Osteoblast (primary cell): ENCODE results near the gene NDOR1. TPM values are rescaled to one million over a fixed set of nuclear protein-coding genes. Genes with fewer than 3 reads are reported as not detected.

Experiments
- DNase-seq: peaks from one replicate; pipeline ENCODE4 v3.0.0; 2011; ENCODE audit warnings: low spot score, mixed read lengths; ENCODE audit not compliant: insufficient read length; ENCODE audit errors: missing footprints
- H2AFZ ChIP-seq: 2 replicates; pipeline ENCODE4 v1.6.0; 2011; ENCODE audit warnings: mild to moderate bottlenecking, low read length
- H3K27ac ChIP-seq: 2 replicates; pipeline ENCODE4 v1.5.1; 2011; ENCODE audit warnings: mild to moderate bottlenecking, low read depth, low read length, moderate library complexity
- H3K27me3 ChIP-seq: 2 replicates; pipeline ENCODE4 v1.6.0; 2012; ENCODE audit warnings: mild to moderate bottlenecking, control low read depth, inconsistent platforms, low read length, moderate library complexity; ENCODE audit not compliant: insufficient read depth
- H3K36me3 ChIP-seq: 2 replicates; pipeline ENCODE4 v1.5.1; 2011; ENCODE audit warnings: mild to moderate bottlenecking, low read length, control low read depth, moderate library complexity; ENCODE audit not compliant: insufficient read depth
- H3K4me1 ChIP-seq: 2 replicates; pipeline ENCODE4 v1.5.1; 2011; ENCODE audit warnings: mild to moderate bottlenecking, low read length, control low read depth, moderate library complexity; ENCODE audit not compliant: insufficient read depth
- H3K4me2 ChIP-seq: 2 replicates; pipeline ENCODE4 v1.6.0; 2011; ENCODE audit warnings: mild to moderate bottlenecking, low read length; ENCODE audit not compliant: insufficient read depth
- H3K4me3 ChIP-seq: fragments of 200-600 bp; sonication (generic); 3 replicates; pipeline ENCODE4 v1.5.1; 2012; ENCODE audit warnings: mild to moderate bottlenecking, low read length, inconsistent platforms; ENCODE audit not compliant: insufficient read depth
- H3K79me2 ChIP-seq: 2 replicates; pipeline ENCODE4 v1.6.0; 2012; ENCODE audit warnings: mild to moderate bottlenecking, low read length, control low read depth, inconsistent platforms; ENCODE audit not compliant: insufficient read depth
- H3K9me3 ChIP-seq: 2 replicates; pipeline ENCODE4 v1.5.1; 2011; ENCODE audit warnings: low read depth, low read length, control low read depth
- H4K20me1 ChIP-seq: 2 replicates; pipeline ENCODE4 v1.6.0; 2012; ENCODE audit warnings: mild to moderate bottlenecking, low read length, control low read depth; ENCODE audit not compliant: insufficient read depth
- total RNA-seq: library from RNA; depleted of rRNA; stranded (reverse); fragments of >200 nt; gene quantifications from 2 replicates; pipeline ENCODE4 v1.2.3, GENCODE V29; 2012
- TF ChIP-seq, protein P1 (sequence below): IDR thresholded peaks from 2 replicates; pipeline ENCODE4 v1.5.1; 2011; ENCODE audit warnings: mild to moderate bottlenecking, low read depth, low read length, moderate library complexity; ENCODE audit errors: extremely low read depth

Gene NDOR1
- total RNA-seq, 1 donor: 6.2 TPM

- Histone ChIP-seq H3K4me1 (peaks cover 18% of the 10 kb centered on the region), H3K27ac (peak overlapping the region; percentile 86), H3K4me2 (peak overlapping the region; percentile 87), H3K9me3 (no peaks in the 10 kb centered on the region), H3K36me3 (no peaks in the 10 kb centered on the region), H3K4me3 (peak overlapping the region; percentile 90), H2AFZ (peak overlapping the region; percentile 91), H3K79me2 (no peaks in the 10 kb centered on the region), H4K20me1 (no peaks in the 10 kb centered on the region), H3K27me3 (no peaks in the 10 kb centered on the region)
- TF ChIP-seq, protein P1, sequence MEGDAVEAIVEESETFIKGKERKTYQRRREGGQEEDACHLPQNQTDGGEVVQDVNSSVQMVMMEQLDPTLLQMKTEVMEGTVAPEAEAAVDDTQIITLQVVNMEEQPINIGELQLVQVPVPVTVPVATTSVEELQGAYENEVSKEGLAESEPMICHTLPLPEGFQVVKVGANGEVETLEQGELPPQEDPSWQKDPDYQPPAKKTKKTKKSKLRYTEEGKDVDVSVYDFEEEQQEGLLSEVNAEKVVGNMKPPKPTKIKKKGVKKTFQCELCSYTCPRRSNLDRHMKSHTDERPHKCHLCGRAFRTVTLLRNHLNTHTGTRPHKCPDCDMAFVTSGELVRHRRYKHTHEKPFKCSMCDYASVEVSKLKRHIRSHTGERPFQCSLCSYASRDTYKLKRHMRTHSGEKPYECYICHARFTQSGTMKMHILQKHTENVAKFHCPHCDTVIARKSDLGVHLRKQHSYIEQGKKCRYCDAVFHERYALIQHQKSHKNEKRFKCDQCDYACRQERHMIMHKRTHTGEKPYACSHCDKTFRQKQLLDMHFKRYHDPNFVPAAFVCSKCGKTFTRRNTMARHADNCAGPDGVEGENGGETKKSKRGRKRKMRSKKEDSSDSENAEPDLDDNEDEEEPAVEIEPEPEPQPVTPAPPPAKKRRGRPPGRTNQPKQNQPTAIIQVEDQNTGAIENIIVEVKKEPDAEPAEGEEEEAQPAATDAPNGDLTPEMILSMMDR: no peak
- DNase-seq: peak; percentile 100
Observed at GRCh38 chr9:137223078-137223970, 17.8 kb downstream of the NDOR1 start.

DNA sequence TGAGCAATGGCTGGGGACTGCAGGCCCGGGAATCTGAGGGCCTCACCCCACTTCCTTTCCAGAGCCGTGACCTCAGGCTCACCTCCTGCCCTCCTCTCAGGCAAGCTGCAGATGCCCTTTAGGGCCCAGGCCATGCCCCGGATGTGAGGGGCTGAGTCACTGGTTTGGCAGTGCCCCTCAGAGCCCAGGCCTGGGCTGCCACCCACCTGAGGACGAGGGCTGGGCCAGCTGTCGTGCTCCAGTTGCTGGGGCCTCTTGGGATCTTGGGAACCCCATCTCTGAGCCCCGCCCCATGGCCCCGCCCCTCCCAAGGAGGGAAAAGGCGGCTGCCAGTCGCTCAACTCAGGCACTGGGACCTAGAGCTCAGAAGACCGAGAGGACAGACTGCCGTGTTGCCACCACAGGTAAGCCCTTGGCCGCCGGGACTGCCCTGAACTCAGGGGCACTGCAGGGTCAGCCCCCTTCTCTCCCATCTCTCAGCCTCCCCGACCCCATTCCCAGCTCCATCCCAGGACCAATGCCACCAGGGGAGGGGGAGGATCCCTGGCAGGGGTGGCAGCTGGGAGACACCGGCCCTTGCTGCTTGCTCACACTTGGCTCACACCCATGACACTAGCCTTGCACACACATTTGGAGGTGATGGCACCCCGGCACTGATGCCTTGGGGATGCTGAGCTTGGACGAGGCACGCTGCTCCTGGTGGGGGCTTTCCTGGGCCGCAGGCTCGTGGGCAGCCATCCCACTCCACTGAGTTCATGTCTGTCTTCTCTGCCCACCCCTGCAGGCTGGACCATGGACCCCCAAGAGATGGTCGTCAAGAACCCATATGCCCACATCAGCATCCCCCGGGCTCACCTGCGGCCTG, 19.6 kb downstream of the NDOR1 start, which contains the start of gene CYSRT1:
TSS of gene CYSRT1 (plus strand) at position 345 of the 865 bp plus-strand sequence. CDS start at position 793, 448 bp downstream.
- TF ChIP-seq, protein P1: no peak
- H3K4me3 ChIP-seq: peak within 1 kb of the TSS; percentile 90
- H3K79me2 ChIP-seq: no peaks in the 10 kb centered on the region
- peak within 1 kb of the TSS; percentile 86 for H3K27ac ChIP-seq
- peak within 1 kb of the TSS; percentile 91 for H2AFZ ChIP-seq
- peaks cover 9% of the 10 kb centered on the region for H3K4me1 ChIP-seq
- no peaks in the 10 kb centered on the region for H3K9me3 ChIP-seq
- H3K4me2 ChIP-seq: peak within 1 kb of the TSS; percentile 87
- no peaks in the 10 kb centered on the region for H3K36me3 ChIP-seq
- no peaks in the 10 kb centered on the region for H4K20me1 ChIP-seq
- H3K27me3 ChIP-seq: no peaks in the 10 kb centered on the region
- no peak for DNase-seq

- no peaks in the 10 kb centered on the region for H3K27me3 ChIP-seq
Observed at GRCh38 chr9:137225699-137226331, 20.3 kb downstream of the NDOR1 start.

More at GRCh38 chr9:137225699-137226331, 20.3 kb downstream of the NDOR1 start:
- TF ChIP-seq, protein P1: no peak
- Histone ChIP-seq H4K20me1 (no peaks in the 10 kb centered on the region), H3K4me1 (peaks cover 9% of the 10 kb centered on the region), H2AFZ (no peak overlapping the region), H3K9me3 (no peaks in the 10 kb centered on the region), H3K79me2 (no peaks in the 10 kb centered on the region), H3K4me3 (no peak overlapping the region), H3K27ac (no peak overlapping the region), H3K36me3 (no peaks in the 10 kb centered on the region), H3K4me2 (no peak overlapping the region)
- DNase-seq: no peak
